Measurements from ENCODE around the gene BICD2. TPM values are rescaled to one million over a fixed set of nuclear protein-coding genes. Genes with fewer than 3 reads are reported as not detected.

Gene BICD2
- polyA plus RNA-seq, 1 donor from 2014 or later, result 32.8 TPM

GRCh38 chr9:92713528-92713927, 51.1 kb downstream of the BICD2 start:
- Mint-ChIP-seq H3K36me3 (peaks cover 6% of the 10 kb centered on the region), H3K27me3 (no peaks in the 10 kb centered on the region), H3K4me1 (peaks cover 16 to 31% (median 21%) of the 10 kb centered on the region in 3 donors), H3K27ac (peak overlapping the region in 1 of 3 donors; percentile 63), H3K4me3 (peak overlapping the region in 1 of 4 donors; percentile 8), H3K9me3 (no peaks in the 10 kb centered on the region)

- H3K9me3 Mint-ChIP-seq, result no peaks in the 10 kb centered on the region
- no peak overlapping the region for H3K4me3 Mint-ChIP-seq
- peaks cover 9% of the 10 kb centered on the region for H3K36me3 Mint-ChIP-seq
- peaks cover 16 to 31% (median 20%) of the 10 kb centered on the region in 3 donors for H3K4me1 Mint-ChIP-seq
- no peak overlapping the region for H3K27ac Mint-ChIP-seq
- H3K27me3 Mint-ChIP-seq, result no peaks in the 10 kb centered on the region
These were observed 51.9 kb downstream of the BICD2 start for GRCh38 chr9:92712767-92713166.

DNA sequence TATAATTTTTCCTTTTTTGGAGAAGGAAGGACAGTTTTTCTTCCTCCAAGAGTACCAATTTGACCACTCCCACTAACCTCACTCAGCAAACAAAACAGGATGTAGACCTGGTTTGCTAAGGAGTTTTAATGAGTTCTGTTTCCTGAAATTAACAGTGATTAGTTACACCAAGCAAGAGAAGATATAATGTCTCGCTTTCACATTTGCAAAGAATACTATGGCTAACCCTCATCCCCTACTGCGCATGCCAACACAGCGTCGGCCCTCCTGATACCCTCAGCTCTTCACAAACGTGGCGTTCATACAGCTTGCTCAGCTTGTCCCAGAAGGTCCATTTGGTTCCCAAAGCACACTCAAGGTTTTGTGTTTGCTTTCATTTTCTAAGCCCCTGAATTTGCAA, 52.8 kb downstream of the BICD2 start:
- H3K27me3 Mint-ChIP-seq, result no peaks in the 10 kb centered on the region
- H3K27ac Mint-ChIP-seq, result peak overlapping the region in 2 of 3 donors; percentile 47 to 92
- H3K4me3 Mint-ChIP-seq, result peak overlapping the region in 3 of 4 donors; percentile 66 to 97 (median 89)
- peaks cover 9% of the 10 kb centered on the region for H3K36me3 Mint-ChIP-seq
- H3K9me3 Mint-ChIP-seq, result no peaks in the 10 kb centered on the region
- H3K4me1 Mint-ChIP-seq, result peaks cover 13 to 24% (median 15%) of the 10 kb centered on the region in 3 donors

DNA sequence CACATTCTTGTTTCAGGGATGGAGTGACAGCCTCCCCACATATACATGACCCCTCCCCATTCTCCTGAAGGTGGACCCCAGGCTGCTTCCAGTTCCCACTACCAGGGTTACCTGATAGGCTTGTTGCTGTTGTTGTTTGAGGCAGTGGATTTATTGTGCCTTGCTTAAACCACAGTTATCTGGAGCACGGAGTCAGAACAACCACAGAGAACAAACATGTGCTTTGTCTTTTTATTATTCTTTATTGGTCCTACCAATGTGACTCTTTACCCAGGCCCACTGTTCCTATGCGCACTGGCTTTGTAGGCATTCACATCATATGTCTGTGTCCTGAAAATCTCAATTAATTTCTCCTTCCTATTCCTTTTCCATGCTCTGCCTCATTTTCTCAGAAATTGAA, 53.5 kb downstream of the BICD2 start:
- H3K4me1 Mint-ChIP-seq, result peaks cover 6 to 18% (median 10%) of the 10 kb centered on the region in 3 donors
- peak overlapping the region in 1 of 3 donors; percentile 47 for H3K27ac Mint-ChIP-seq
- H3K4me3 Mint-ChIP-seq, result no peak overlapping the region
- H3K36me3 Mint-ChIP-seq, result peaks cover 9% of the 10 kb centered on the region
- no peaks in the 10 kb centered on the region for H3K27me3 Mint-ChIP-seq
- no peaks in the 10 kb centered on the region for H3K9me3 Mint-ChIP-seq

GRCh38 chr9:92710368-92710767, 54.3 kb downstream of the BICD2 start:
- H3K27me3 Mint-ChIP-seq, result no peaks in the 10 kb centered on the region
- H3K9me3 Mint-ChIP-seq, result no peaks in the 10 kb centered on the region
- no peak overlapping the region for H3K27ac Mint-ChIP-seq
- H3K4me3 Mint-ChIP-seq, result peak overlapping the region in 1 of 4 donors; percentile 49
- H3K4me1 Mint-ChIP-seq, result peaks cover 6 to 18% (median 10%) of the 10 kb centered on the region in 3 donors
- peaks cover 9% of the 10 kb centered on the region for H3K36me3 Mint-ChIP-seq

DNA sequence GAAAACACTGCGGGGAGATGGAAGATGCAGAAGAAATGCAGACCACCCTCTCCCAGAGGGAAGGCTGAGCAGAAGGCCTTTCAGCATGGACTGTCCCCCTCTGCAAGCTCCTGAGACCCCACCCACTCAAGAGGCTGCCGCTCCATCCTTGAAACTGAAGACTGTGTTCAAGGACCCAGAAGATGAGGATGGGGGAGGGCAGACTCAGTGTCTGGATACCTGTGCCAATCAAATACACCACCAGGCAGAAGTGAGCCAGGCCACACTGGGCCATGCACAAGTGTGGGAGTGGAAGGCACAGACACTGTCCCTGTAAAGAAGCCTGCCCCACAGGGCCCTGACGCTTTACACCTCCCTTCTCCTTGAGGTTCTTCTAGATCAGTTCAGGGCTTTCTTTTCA, 54.7 kb downstream of the BICD2 start:
- H3K27ac Mint-ChIP-seq, result no peak overlapping the region
- peaks cover 6 to 18% (median 10%) of the 10 kb centered on the region in 3 donors for H3K4me1 Mint-ChIP-seq
- no peak overlapping the region for H3K4me3 Mint-ChIP-seq
- H3K36me3 Mint-ChIP-seq, result peaks cover 9% of the 10 kb centered on the region
- H3K27me3 Mint-ChIP-seq, result no peaks in the 10 kb centered on the region
- no peaks in the 10 kb centered on the region for H3K9me3 Mint-ChIP-seq

- H3K4me1 Mint-ChIP-seq, result peaks cover 6 to 18% (median 10%) of the 10 kb centered on the region in 3 donors
- no peaks in the 10 kb centered on the region for H3K27me3 Mint-ChIP-seq
- H3K9me3 Mint-ChIP-seq, result no peaks in the 10 kb centered on the region
- H3K36me3 Mint-ChIP-seq, result peaks cover 9% of the 10 kb centered on the region
- H3K4me3 Mint-ChIP-seq, result no peak overlapping the region
- H3K27ac Mint-ChIP-seq, result no peak overlapping the region
These were observed 55.4 kb downstream of the BICD2 start for GRCh38 chr9:92709240-92709639.

DNA sequence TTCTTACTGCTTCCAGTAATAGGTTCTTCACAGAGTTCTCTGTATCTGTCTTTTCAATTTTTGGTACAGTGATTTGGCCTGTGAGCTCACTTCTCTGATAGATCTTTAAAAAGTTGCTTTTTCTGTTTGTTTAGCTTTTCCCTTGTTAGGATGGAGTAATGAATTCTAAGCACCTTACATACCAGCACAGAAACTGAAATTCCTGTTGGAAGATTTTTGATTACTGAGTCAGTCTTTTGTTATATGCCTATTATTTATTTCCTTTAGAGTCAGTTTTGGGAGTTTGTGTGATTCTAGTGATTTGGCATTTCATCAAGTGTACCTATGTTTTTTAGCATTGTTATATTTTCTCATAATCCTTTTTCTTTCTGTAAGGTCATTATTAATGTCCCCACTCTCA, 57.1 kb downstream of the BICD2 start:
- H3K4me1 Mint-ChIP-seq, result peaks cover 6 to 15% (median 10%) of the 10 kb centered on the region in 3 donors
- H3K9me3 Mint-ChIP-seq, result no peaks in the 10 kb centered on the region
- no peak overlapping the region for H3K27ac Mint-ChIP-seq
- no peaks in the 10 kb centered on the region for H3K27me3 Mint-ChIP-seq
- peaks cover 9% of the 10 kb centered on the region for H3K36me3 Mint-ChIP-seq
- H3K4me3 Mint-ChIP-seq, result no peak overlapping the region

- H3K27ac Mint-ChIP-seq, result peak overlapping the region in 1 of 3 donors; percentile 71
- H3K27me3 Mint-ChIP-seq, result no peaks in the 10 kb centered on the region
- H3K36me3 Mint-ChIP-seq, result peaks cover 12% of the 10 kb centered on the region
- H3K9me3 Mint-ChIP-seq, result no peaks in the 10 kb centered on the region
- no peak overlapping the region for H3K4me3 Mint-ChIP-seq
- H3K4me1 Mint-ChIP-seq, result peaks cover 0 to 4% (median under 1%) of the 10 kb centered on the region in 3 donors
These were observed 58.3 kb downstream of the BICD2 start for GRCh38 chr9:92706218-92706940.

DNA sequence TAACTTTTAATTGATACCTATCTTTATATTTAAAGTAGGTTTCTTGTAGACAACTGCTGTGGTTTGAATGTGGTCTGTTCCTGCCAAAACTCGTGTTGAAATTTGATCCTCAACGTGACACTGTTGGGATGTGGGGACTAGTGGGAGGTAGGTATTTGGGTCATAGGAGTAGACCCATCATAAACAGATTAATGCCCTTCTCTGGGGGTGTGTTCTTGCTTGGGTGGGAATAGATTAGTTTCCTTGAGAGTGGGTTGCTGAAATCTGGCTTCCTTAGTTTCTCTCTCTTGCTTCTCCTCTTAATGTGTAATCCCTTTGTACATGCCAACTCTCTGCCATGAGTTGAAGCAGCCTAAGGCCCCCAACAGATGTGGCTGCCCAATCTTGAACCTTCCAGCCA, 60.1 kb downstream of the BICD2 start:
- H3K4me1 Mint-ChIP-seq, result peaks cover 0 to 3% (median 0%) of the 10 kb centered on the region in 3 donors
- no peak overlapping the region for H3K27ac Mint-ChIP-seq
- no peaks in the 10 kb centered on the region for H3K27me3 Mint-ChIP-seq
- no peak overlapping the region for H3K4me3 Mint-ChIP-seq
- peaks cover 9% of the 10 kb centered on the region for H3K36me3 Mint-ChIP-seq
- H3K9me3 Mint-ChIP-seq, result peaks cover 0 to 3% (median 0%) of the 10 kb centered on the region in 3 donors

GRCh38 chr9:92696619-92697018, 68.0 kb downstream of the BICD2 start:
- Mint-ChIP-seq H3K27ac (no peak overlapping the region), H3K4me3 (peak overlapping the region in 2 of 4 donors; percentile 39 to 65), H3K9me3 (peaks cover 13 to 26% (median 19%) of the 10 kb centered on the region in 3 donors)

GRCh38 chr9:92686954-92687353, 77.7 kb downstream of the BICD2 start:
- peaks cover 5% of the 10 kb centered on the region for H3K36me3 Mint-ChIP-seq
- H3K4me1 Mint-ChIP-seq, result peaks cover 4 to 5% (median 5%) of the 10 kb centered on the region in 3 donors
- no peak overlapping the region for H3K27ac Mint-ChIP-seq
- peaks cover under 1% of the 10 kb centered on the region for H3K27me3 Mint-ChIP-seq
- peaks cover 0 to 9% (median 5%) of the 10 kb centered on the region in 3 donors for H3K9me3 Mint-ChIP-seq
- H3K4me3 Mint-ChIP-seq, result no peak overlapping the region

More at GRCh38 chr9:92696619-92697018, 68.0 kb downstream of the BICD2 start:
- H3K27me3 Mint-ChIP-seq, result peaks cover 2% of the 10 kb centered on the region
- peaks cover 7 to 10% (median 8%) of the 10 kb centered on the region in 3 donors for H3K4me1 Mint-ChIP-seq
- H3K36me3 Mint-ChIP-seq, result no peaks in the 10 kb centered on the region

DNA sequence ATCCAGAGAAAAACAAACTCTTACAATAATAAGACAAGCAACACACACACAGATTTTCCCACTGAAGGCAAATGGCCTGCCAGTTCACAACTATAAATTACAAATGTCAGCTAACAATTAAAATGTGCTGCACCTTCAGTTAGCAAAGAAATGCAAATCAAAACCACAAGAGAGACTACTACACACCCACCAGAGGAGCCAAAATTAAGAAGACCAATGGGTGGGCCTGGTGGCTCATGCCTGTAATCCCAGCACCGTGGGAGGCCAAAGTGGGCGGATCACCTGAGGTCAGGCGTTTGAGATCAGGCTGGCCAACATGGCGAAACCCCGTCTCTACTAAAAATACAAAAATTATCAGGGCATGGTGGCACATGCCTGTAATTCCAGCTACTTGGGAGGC, 79.6 kb downstream of the BICD2 start:
- no peaks in the 10 kb centered on the region for H3K9me3 Mint-ChIP-seq
- H3K36me3 Mint-ChIP-seq, result no peaks in the 10 kb centered on the region
- peak overlapping the region in 1 of 4 donors; percentile 17 for H3K4me3 Mint-ChIP-seq
- peaks cover 1% of the 10 kb centered on the region for H3K27me3 Mint-ChIP-seq
- H3K4me1 Mint-ChIP-seq, result peaks cover 4 to 5% (median 5%) of the 10 kb centered on the region in 3 donors
- H3K27ac Mint-ChIP-seq, result no peak overlapping the region

- Mint-ChIP-seq H3K4me3 (no peak overlapping the region), H3K36me3 (no peaks in the 10 kb centered on the region), H3K27ac (peak overlapping the region in 1 of 3 donors; percentile 59), H3K9me3 (no peaks in the 10 kb centered on the region), H3K27me3 (peaks cover 1% of the 10 kb centered on the region), H3K4me1 (peaks cover 4 to 5% (median 5%) of the 10 kb centered on the region in 3 donors)
These were observed 82.4 kb downstream of the BICD2 start for GRCh38 chr9:92682269-92682668.

DNA sequence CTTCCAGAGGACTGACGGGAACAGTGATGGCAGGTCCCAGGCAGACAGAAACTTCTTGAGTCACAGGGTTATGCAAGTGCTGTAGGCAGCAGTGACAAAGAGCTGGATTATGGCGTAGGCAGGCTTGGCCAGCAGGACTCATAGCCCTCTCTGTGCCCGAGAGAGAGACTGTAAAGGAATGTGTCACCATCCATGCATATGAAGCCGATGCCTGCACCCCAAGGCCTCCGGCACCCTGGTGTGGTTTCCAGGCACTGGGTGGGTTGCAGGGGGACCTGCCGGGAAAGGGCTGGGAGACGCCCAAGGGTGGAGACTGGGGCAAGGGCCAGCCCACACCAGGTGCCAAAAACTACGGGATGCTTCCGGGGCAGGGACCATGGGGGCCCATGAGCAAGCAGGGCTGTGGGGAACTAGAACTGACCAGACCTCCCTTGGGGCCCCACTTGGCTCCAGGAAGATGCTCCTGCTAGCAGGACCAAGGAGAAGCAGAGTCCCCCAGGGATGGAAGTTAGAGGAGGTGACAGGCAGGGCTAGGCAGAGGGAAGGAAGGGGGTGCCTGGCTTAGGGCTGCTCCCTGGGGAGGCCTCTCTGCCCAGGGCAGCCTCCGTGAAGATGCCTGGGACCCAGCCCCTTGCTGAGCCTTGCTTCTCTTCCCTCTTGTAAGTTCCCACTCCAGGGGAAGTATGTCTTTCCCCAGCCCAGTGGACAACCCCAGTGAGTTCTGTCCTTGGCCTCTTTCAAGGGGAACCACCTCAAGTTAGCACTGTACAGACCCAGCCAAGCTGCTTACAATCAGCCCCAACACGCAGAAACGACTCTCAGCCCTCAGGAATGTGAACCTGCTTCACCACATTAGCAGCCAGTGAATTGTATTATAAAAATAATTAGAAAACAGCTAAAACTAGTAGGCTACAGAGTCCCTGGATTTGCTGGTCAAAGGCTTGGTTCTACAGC, 84.2 kb downstream of the BICD2 start:
- Mint-ChIP-seq H3K27ac (no peak overlapping the region), H3K36me3 (no peaks in the 10 kb centered on the region), H3K4me1 (peaks cover 4 to 5% (median 5%) of the 10 kb centered on the region in 3 donors), H3K27me3 (peaks cover 1% of the 10 kb centered on the region), H3K9me3 (no peaks in the 10 kb centered on the region), H3K4me3 (no peak overlapping the region)
